Measurements from ENCODE around the gene KRTAP10-12.

GRCh38 chr21:44718571-44718970, 21.6 kb downstream of the KRTAP10-12 start:
- TF ChIP-seq CTCF (IDR thresholded peaks at IDR 0.05 in 4 of 5, conservative IDR thresholded peaks at IDR 0.05 in 1 of 5) (no peak), POLR2A (IDR thresholded peaks at IDR 0.05) (no peak)
